ENCODE data around the gene PRDX5. TPM values are rescaled to one million over a fixed set of nuclear protein-coding genes. Genes with fewer than 3 reads are reported as not detected.

Gene PRDX5
- total and polyA plus RNA-seq, 10 of the 15 experiments (the other 5 are each of a cell fraction or from before 2014, with no cell fraction given) = 95.7 to 406 (median 240) TPM

DNA sequence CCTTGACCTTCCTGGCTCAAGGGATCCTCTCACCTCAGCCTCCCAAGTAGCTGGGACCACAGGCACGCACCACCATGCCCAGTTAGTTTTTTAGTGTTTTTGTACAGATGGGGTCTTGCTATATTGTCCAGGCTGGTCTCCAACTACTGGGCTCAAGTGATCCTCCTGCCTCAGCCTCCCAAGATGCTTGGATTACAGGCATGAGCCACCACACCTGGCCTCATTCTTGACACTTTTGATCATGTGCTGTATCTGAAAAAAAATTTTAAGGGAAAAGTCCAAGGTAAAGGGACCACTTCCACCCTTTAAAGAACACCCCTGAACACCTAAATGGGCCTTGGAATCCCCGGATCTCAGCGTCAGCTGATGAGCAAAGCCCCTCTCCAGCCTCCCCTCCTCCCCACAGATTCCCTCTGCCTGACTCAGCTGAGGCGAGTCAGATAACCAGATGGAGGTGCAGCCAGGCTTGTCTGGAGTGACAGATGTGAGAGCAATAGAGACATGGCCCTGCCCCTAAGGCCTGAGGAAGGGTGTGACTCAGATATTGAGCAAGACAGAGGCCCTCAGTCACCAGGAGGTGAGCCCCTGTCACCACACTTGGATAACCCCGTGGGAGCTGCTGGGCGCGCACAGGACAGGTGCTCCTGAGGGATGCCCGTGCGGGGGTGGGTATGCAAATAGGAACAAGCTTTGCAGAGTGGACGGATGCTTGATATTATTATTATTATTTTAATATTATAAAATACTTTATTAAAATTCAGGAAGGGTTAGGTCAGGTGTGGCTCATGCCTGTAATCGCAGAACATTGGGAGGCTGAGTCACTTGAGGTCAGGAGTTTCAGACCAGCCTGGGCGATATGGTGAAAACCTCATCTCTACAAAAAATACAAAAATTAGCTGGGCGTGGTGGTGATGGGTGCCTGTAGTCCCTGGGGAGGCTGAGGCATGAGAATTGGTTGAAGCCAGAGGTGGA lies 17.1 kb downstream of the PRDX5 start (continued):
- TF ChIP-seq MYB (IDR thresholded peaks at IDR 0.05; ENCODE audit: borderline replicate concordance, low read depth, low read length) (no peak), ZNF217 (IDR thresholded peaks at IDR 0.05) (peak; percentile 54; the same call in 1 of the 2 replicates), EZH2 (IDR thresholded peaks at IDR 0.05; ENCODE audit: borderline replicate concordance, control insufficient read depth, low read depth, low read length) (no peak), KDM1A (IDR thresholded peaks at IDR 0.05; ENCODE audit: borderline replicate concordance) (no peak), CREB1 (IDR thresholded peaks at IDR 0.05; ENCODE audit: low read depth) (peak; percentile 64), HCFC1 (IDR thresholded peaks at IDR 0.05; ENCODE audit: low read length) (0 out of 2 replicates have a peak, but pooled peaks have one; percentile 14), SUZ12 (IDR thresholded peaks at IDR 0.05; ENCODE audit: unreplicated experiment) (no peak), MLLT1 (IDR thresholded peaks at IDR 0.05) (peak; percentile 61), CBX3 (IDR thresholded peaks at IDR 0.05; ENCODE audit: borderline replicate concordance, low read depth) (no peak), SREBF1 (IDR thresholded peaks at IDR 0.05; ENCODE audit: low read length) (no peak), BHLHE40 (IDR thresholded peaks at IDR 0.05; ENCODE audit: borderline replicate concordance in 1 of 2, low read depth in 2 of 2, low read length in 1 of 2) (peak; percentile 53 to 83; a peak in 3 of 4 replicates), NR2F1 (conservative IDR thresholded peaks at IDR 0.05) (peak; percentile 87), NFXL1 (IDR thresholded peaks at IDR 0.05; ENCODE audit: borderline replicate concordance) (no peak), GATAD2B (conservative IDR thresholded peaks at IDR 0.05; ENCODE audit: low read depth) (no peak), ZBTB4 (CRISPR knock-in tag; IDR thresholded peaks at IDR 0.05) (no peak), DPF2 (IDR thresholded peaks at IDR 0.05) (peak; percentile 73), RCOR1 (conservative IDR thresholded peaks at IDR 0.05; ENCODE audit: low read depth, low read length) (no peak), SPI1 (IDR thresholded peaks at IDR 0.05; ENCODE audit: borderline replicate concordance, insufficient read depth, low read depth, low read length) (no peak)
- TF ChIP-seq, protein P1, sequence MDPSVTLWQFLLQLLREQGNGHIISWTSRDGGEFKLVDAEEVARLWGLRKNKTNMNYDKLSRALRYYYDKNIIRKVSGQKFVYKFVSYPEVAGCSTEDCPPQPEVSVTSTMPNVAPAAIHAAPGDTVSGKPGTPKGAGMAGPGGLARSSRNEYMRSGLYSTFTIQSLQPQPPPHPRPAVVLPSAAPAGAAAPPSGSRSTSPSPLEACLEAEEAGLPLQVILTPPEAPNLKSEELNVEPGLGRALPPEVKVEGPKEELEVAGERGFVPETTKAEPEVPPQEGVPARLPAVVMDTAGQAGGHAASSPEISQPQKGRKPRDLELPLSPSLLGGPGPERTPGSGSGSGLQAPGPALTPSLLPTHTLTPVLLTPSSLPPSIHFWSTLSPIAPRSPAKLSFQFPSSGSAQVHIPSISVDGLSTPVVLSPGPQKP (IDR thresholded peaks at IDR 0.05; ENCODE audit: low read depth, low read length) = no peak
- TF ChIP-seq, protein P2, sequence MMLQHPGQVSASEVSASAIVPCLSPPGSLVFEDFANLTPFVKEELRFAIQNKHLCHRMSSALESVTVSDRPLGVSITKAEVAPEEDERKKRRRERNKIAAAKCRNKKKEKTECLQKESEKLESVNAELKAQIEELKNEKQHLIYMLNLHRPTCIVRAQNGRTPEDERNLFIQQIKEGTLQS (IDR thresholded peaks at IDR 0.05; ENCODE audit: borderline replicate concordance, extremely low read depth, low read depth, low read length) = no peak

Measured in GM12878 (cell line).